Measurements from ENCODE around the gene SNCG.

The SNCG gene

DNA sequence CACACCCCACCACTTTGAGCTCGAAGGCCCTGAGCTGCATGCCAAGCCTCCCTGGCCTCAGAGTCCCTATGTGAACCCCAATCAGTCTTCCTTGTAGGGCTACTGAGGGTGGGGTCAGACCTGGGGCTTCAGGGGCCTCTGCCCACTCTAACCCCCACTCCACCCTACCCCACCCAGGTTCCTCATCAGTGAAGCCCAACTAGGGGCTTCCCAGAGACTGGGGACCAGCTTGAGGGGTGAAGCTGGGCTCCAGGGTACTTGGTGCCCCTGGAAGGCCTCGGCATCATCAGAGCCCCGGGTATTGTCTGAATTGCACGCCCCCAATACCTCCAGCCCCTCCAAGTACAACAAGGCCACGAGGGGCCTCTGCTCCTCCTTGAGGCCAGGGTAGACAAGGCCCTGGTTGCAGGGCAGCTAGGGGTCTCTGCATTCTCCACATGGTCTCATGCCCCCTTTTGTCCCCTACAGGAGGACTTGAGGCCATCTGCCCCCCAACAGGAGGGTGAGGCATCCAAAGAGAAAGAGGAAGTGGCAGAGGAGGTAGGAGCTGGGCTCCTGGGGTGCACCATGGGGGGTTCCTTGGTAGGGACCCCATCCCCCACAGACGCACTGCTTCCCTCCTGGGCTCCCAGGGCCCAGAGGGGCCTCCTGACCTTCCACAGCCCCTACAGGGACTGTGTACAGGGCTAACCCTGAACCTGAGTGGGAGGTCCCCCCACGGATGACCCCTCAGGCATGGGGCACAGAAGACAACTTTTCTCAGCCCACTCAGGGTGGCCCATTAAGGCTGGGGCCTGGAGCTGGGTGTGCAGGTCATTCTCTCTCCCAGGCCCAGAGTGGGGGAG is 4.0 kb downstream of the SNCG start:
- Mint-ChIP-seq H3K36me3 (ENCODE audit: low read depth) (no peaks in the 10 kb centered on the region), H3K4me1 (ENCODE audit: low read depth) (peaks cover 24% of the 10 kb centered on the region), H3K27me3 (no peaks in the 10 kb centered on the region), H3K4me3 (no peak overlapping the region), H3K9me3 (no peaks in the 10 kb centered on the region), H3K27ac (no peak overlapping the region)

DNA sequence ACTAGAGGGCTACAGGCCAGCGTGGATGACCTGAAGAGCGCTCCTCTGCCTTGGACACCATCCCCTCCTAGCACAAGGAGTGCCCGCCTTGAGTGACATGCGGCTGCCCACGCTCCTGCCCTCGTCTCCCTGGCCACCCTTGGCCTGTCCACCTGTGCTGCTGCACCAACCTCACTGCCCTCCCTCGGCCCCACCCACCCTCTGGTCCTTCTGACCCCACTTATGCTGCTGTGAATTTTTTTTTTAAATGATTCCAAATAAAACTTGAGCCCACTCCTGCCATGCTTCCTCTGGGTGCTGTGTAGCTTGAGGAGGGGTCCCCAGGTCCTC is 4.5 kb downstream of the SNCG start:
- Mint-ChIP-seq H3K27me3 (no peaks in the 10 kb centered on the region), H3K36me3 (ENCODE audit: low read depth) (no peaks in the 10 kb centered on the region), H3K4me1 (ENCODE audit: low read depth) (peaks cover 30% of the 10 kb centered on the region), H3K9me3 (no peaks in the 10 kb centered on the region), H3K27ac (no peak overlapping the region), H3K4me3 (no peak overlapping the region)

DNA sequence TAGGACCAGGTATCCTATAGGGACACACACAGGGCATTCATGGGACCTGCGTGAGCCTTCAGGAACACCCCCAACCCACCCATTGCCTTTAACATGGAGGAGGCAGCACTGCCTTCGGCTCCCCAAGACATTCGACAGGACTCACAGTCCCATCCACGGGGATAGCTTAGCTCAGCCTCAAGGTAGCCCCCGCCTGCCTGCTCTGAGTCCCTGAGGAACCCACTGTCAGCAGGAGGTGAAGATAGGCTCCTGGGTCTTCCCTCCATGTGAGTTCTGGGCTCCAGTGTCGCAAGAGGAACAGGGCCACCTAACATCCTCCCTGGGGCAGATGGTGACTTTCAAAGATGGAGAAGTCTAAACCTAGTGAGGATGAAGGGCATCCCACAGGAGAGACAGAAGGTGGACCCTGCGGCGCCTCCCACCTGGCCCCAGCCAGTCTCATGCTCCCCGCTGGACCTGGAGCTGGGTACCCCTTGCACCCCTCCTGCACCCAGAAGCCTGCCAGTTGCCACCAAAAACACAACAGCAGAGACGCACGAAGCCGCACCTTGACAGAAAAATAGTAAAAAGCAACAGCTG is 5.0 kb downstream of the SNCG start:
- no peak overlapping the region for H3K4me3 Mint-ChIP-seq
- H3K36me3 Mint-ChIP-seq (ENCODE audit: low read depth), result no peaks in the 10 kb centered on the region
- no peaks in the 10 kb centered on the region for H3K9me3 Mint-ChIP-seq
- no peak overlapping the region for H3K27ac Mint-ChIP-seq
- peaks cover 30% of the 10 kb centered on the region for H3K4me1 Mint-ChIP-seq (ENCODE audit: low read depth)
- no peaks in the 10 kb centered on the region for H3K27me3 Mint-ChIP-seq

DNA sequence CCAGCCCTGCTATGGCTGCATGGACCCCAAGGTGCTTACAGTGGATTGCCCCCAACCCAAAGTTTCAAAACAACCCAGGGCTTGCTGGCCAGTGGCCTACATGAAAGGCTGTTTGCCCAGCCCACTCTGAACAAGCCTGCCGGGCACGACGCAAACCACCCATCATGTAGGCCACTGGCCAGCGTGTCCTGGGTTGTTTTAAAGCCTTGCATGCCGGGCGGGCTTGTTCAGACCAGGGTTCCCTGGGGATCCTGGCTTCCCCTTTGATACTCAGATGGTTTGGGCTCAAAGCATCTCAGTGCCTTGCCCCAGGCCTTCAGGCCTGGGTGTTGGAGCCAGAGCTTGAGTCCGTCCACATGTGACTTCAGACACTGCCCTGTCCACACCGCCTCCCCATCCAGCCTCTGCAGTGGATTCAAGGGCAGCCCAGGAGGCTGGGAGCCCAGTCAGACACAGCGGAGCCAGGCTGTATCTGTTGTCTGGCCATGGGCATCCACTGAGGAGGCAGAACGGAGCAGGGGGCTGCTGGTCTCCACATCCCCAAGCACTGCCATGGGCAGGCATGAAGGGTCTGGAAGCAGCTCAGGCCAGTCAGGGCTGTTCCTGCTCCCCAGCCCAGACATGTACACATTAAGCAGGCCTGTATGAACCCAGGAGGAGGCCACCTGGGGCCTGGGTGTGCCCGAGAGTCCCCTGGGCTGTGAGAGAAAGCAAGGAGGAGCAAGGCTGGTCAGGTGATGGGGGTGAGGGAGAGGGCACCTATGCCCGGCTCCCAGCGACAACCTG is 5.9 kb downstream of the SNCG start:
- H3K27ac Mint-ChIP-seq, result no peak overlapping the region

DNA sequence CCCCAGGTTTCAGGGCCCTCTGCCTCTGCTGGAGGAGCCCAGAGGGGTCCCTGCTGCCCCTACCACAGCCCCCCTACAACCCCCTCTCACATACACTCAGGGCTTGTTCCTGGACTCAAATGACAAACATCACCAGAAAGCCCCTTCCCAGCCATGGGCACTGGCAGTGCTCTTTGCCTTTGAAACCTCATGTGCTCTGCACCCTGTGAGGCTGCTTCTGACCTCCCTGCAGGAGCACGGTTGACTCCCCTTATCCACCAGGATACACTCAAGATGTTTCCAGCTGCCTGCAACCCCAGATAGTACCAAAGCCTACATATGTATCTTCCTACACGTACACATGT is 6.4 kb downstream of the SNCG start:
- Mint-ChIP-seq H3K27ac (no peak overlapping the region), H3K9me3 (no peaks in the 10 kb centered on the region), H3K36me3 (ENCODE audit: low read depth) (no peaks in the 10 kb centered on the region), H3K4me1 (ENCODE audit: low read depth) (peaks cover 38% of the 10 kb centered on the region), H3K27me3 (no peaks in the 10 kb centered on the region), H3K4me3 (no peak overlapping the region)

More for the DNA sequence above, 5.9 kb downstream of the SNCG start:
- no peaks in the 10 kb centered on the region for H3K36me3 Mint-ChIP-seq (ENCODE audit: low read depth)
- H3K9me3 Mint-ChIP-seq, result no peaks in the 10 kb centered on the region
- peaks cover 34% of the 10 kb centered on the region for H3K4me1 Mint-ChIP-seq (ENCODE audit: low read depth)
- H3K27me3 Mint-ChIP-seq, result no peaks in the 10 kb centered on the region
- H3K4me3 Mint-ChIP-seq, result no peak overlapping the region

DNA sequence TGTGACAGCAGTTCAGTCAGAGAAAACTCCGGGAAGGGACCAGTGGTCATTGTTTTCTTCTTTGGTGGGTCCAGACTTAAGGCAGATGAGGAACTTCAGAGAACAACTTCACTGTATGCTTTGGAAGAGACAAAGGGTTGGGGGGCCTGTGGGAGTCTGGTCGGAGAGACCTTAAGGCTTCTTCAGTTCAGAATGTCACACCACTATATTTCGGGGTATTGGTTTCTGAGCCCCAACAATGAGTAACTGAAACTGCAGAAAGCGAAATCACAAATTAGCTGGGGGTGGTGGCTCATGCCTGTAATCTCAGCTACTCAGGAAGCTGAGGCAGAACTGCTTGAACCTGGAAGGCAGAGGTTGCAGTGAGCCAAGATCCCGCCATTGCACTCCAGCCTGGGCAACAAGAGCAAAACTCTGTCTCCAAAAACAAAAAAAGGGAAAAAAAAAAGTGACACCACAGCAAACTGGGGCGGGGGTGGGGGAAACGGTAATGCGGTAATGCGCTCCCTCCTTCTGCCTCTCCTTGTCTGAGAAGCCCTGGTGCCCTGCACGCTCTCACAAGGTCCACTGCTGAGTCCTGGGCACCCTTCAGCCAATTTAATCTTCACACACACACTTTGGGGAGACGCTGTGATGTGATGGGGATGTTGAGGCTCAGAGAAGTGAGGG is 7.7 kb downstream of the SNCG start:
- peak overlapping the region; percentile 62 for H3K4me3 Mint-ChIP-seq
- no peaks in the 10 kb centered on the region for H3K9me3 Mint-ChIP-seq
- H3K4me1 Mint-ChIP-seq (ENCODE audit: low read depth), result peaks cover 49% of the 10 kb centered on the region
- peak overlapping the region; percentile 89 for H3K27ac Mint-ChIP-seq
- no peaks in the 10 kb centered on the region for H3K27me3 Mint-ChIP-seq
- no peaks in the 10 kb centered on the region for H3K36me3 Mint-ChIP-seq (ENCODE audit: low read depth)

DNA sequence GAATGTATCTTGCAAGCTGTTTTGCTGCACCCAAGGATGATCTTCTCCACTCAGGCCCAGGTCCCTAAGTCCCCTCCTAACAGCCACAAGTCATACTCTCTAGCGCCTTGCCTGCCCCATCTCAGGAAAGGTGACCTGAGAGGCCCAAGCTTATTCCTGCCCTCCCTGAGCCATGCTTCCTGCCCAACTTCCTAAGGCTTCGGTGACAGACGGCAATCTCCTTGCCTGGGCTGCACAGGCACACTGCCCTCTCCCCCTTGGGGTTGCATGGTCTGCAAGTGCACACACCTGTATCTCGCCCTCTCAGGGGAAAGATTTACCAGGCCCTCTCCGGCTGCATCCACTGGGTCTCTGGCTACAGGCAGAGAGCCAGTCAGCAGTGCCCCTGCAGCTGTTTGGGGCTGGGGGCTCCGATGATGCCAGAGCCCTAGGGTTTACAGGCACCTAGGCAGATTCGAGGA is 9.1 kb downstream of the SNCG start:
- Mint-ChIP-seq H3K27me3 (no peaks in the 10 kb centered on the region), H3K4me3 (no peak overlapping the region), H3K36me3 (ENCODE audit: low read depth) (no peaks in the 10 kb centered on the region), H3K9me3 (no peaks in the 10 kb centered on the region), H3K4me1 (ENCODE audit: low read depth) (peaks cover 57% of the 10 kb centered on the region), H3K27ac (peak overlapping the region; percentile 49)

DNA sequence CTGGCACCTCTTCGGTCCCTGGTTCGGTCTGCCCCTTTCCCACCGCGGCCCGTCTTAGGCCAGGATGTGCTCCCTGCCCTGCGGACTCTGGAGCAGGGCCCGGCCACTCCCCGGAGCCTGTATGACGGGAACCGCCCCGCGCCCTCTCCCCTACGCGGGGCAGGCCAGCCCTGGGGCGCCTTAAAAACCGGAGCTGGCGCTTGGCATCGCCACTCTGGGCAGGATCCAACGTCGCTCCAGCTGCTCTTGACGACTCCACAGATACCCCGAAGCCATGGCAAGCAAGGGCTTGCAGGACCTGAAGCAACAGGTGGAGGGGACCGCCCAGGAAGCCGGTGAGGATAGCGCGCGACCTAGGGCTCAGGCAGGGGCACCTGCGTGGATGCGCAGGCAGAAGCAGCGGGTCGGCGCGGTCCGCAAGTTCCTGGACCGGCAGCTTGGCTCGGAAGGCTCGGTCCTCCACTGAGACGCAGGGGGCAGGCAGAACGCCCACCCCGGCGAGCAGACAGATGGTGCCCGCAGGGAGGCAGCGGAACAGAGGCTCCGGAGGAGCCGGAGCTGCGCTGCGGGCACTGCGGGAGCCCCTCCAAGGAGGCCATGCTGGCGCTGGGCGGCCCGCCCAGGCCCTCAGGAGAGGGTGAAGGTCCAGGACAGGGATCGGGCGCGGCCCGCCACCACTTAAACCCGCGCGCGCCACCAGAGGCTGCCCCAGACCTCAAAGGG is 10.0 kb downstream of the SNCG start, which contains the start of gene ADIRF:
Gene ADIRF, plus strand, starts transcription at position 212 of the 723 bp plus-strand sequence. Its CDS starts 63 bp downstream, at position 275.
- H3K4me1 Mint-ChIP-seq (ENCODE audit: low read depth), result peaks cover 59% of the 10 kb centered on the region

DNA sequence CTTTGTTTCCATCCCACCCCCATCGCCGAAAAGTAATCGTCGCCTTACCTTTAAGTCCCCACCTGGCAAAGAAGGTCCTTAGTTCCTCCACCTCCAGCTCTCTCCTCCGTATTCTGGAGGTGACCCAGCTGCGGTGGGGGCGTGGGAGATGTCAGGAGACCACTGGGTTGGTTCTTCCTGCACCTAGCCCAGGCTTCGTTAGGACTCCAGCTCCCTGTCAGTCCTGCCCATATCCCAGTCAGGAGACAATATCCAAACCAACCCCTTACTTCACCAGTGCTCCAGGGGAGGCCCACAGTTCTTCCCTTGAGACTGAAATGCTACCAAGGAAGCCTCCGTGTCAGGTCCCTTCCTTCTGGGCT is 10.6 kb downstream of the SNCG start:
- peaks cover 59% of the 10 kb centered on the region for H3K4me1 Mint-ChIP-seq (ENCODE audit: low read depth)
- H3K27me3 Mint-ChIP-seq, result no peaks in the 10 kb centered on the region
- H3K9me3 Mint-ChIP-seq, result no peaks in the 10 kb centered on the region
- H3K4me3 Mint-ChIP-seq, result no peak overlapping the region
- H3K27ac Mint-ChIP-seq, result no peak overlapping the region
- H3K36me3 Mint-ChIP-seq (ENCODE audit: low read depth), result no peaks in the 10 kb centered on the region

More for the DNA sequence above, 10.0 kb downstream of the SNCG start, which contains the start of gene ADIRF:
- Mint-ChIP-seq H3K36me3 (ENCODE audit: low read depth) (no peaks in the 10 kb centered on the region), H3K27me3 (no peaks in the 10 kb centered on the region), H3K4me3 (no peak within 1 kb of the TSS), H3K9me3 (no peaks in the 10 kb centered on the region), H3K27ac (peak within 1 kb of the TSS; percentile 49)

DNA sequence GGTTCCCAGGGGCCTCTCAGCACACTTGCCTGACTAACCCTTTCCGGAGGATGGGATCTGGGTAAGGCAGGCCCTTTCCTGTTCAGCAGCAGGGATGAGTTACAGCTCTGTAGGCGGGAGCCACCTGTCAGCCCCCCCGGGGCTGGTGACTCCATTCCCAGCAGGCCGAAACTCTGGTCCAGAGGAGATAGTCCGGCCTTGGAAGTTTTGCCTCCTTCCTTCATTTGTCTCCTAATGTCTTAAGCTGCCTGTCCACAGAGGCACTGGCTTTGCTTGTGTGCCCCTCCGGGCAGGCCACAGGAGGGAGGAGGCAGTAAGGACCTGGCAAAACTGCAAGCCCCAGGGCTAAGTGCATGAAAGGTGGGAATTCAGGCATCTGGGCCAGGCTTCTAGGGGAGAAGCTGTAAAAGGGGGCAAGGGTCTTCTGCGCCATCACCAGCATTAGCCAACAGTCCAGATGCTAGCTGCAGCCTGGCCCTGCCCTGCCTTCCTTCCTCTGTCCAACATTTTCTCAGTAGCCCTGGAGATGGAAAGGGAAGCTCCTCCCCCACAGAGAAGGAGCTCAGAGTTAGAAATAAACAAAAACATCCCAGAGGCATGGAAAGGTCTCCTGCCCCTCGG is 11.1 kb downstream of the SNCG start:
- Mint-ChIP-seq H3K27ac (no peak overlapping the region), H3K9me3 (no peaks in the 10 kb centered on the region), H3K36me3 (ENCODE audit: low read depth) (no peaks in the 10 kb centered on the region), H3K4me3 (no peak overlapping the region), H3K27me3 (no peaks in the 10 kb centered on the region), H3K4me1 (ENCODE audit: low read depth) (peaks cover 59% of the 10 kb centered on the region)

DNA sequence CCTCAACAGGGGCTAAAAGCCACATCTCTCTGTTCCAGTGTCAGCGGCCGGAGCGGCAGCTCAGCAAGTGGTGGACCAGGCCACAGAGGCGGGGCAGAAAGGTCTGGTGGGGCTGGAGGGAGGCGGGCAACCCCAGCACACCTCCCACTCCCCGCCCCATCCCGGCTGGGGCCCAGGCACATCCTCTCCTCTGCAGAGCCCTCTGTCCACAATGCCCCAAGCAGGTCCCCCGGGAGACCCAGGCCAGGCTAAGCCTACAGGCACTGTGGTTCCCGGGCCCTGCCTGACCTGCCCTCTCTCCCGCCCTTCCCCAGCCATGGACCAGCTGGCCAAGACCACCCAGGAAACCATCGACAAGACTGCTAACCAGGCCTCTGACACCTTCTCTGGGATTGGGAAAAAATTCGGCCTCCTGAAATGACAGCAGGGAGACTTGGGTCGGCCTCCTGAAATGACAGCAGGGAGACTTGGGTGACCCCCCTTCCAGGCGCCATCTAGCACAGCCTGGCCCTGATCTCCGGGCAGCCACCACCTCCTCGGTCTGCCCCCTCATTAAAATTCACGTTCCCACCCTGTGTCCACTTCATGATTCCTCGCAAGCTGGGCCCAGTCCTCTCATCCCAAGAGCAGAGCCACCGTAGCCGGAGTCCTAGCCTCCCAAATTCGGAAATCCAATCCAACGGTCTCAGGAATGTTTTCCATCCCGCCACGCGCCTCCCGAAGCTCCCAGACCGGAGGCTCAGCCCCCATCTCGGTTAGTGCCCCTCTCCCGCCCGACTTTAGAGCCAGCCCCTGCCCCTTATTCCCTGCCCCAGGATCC is 12.0 kb downstream of the SNCG start:
- no peaks in the 10 kb centered on the region for H3K9me3 Mint-ChIP-seq
- H3K27ac Mint-ChIP-seq, result peak overlapping the region; percentile 79
- H3K27me3 Mint-ChIP-seq, result no peaks in the 10 kb centered on the region
- H3K4me1 Mint-ChIP-seq (ENCODE audit: low read depth), result peaks cover 55% of the 10 kb centered on the region
- no peaks in the 10 kb centered on the region for H3K36me3 Mint-ChIP-seq (ENCODE audit: low read depth)
- H3K4me3 Mint-ChIP-seq, result peak overlapping the region; percentile 80

DNA sequence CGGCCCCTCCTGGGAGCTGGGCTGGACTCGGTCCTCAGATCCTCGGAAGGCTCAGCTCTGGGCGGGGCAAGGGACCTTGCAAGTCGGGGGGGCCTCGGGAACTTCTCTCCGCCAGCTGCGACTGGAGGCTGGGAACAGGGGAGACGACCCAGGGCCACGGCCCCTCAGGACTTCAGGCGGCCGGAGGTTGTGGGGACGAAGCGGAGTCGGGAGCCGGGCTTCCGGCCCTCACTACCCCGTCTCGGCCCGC is 12.5 kb downstream of the SNCG start:
- Mint-ChIP-seq H3K27me3 (no peaks in the 10 kb centered on the region), H3K4me1 (ENCODE audit: low read depth) (peaks cover 49% of the 10 kb centered on the region), H3K27ac (peak overlapping the region; percentile 79)

DNA sequence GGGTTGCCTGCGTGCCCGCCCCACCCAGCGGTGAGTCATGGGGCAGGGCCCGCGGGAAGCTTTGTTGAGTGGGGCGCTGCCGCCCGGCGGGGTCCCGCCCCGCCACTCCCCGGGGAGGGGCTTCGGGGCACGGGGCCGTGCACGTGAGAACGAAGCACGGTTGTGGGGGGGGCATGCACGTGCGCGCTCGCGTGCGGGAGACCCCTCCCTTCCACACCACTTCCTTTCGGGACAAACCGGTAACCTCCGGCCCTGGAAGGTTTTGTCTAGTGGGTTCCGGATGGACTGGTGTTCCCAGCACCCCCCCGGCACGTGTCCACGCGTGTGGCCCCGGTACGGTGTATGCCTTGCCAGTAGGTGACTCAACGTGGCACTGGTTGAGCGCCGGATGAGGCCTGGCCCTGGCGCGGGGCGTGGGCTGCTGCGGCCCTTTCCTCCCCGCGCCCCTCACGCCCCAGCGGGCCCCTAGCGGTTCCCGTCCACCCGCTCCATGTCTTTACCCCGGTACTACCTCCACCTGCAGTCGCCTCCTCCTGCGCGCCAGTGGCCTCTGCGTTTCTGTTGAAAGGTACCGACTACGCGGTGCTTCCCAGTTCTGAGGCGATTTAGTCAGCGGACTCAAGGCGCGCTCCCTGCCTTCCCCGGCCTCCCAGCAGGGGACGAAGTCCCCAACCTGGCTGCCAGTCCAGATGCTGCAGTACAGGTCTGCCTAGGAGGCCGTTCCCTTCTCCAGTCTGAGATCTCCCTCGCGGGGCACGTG is 13.0 kb downstream of the SNCG start:
- H3K4me3 Mint-ChIP-seq, result peak overlapping the region; percentile 81
- no peaks in the 10 kb centered on the region for H3K36me3 Mint-ChIP-seq (ENCODE audit: low read depth)
- no peaks in the 10 kb centered on the region for H3K9me3 Mint-ChIP-seq
- peak overlapping the region; percentile 94 for H3K27ac Mint-ChIP-seq
- no peaks in the 10 kb centered on the region for H3K27me3 Mint-ChIP-seq
- peaks cover 44% of the 10 kb centered on the region for H3K4me1 Mint-ChIP-seq (ENCODE audit: low read depth)

More for the DNA sequence above, 12.5 kb downstream of the SNCG start:
- Mint-ChIP-seq H3K36me3 (ENCODE audit: low read depth) (no peaks in the 10 kb centered on the region), H3K4me3 (peak overlapping the region; percentile 80), H3K9me3 (no peaks in the 10 kb centered on the region)
